ENCODE data around the gene EMSY.
"Not testable (repeated sequence)": the region's sequence is repeated elsewhere in the genome, so short reads cannot be mapped to it uniquely, and the experiment has no call there.

EMSY gene

GRCh38 chr11:76524919-76525318, 80.1 kb downstream of the EMSY start:
- no peak for DNase-seq

GRCh38 chr11:76526878-76527277, 82.1 kb downstream of the EMSY start:
- no peak for DNase-seq

- DNase-seq, result no peak
Observed at GRCh38 chr11:76542436-76542835, 97.6 kb downstream of the EMSY start.

GRCh38 chr11:76543006-76543703, 98.3 kb downstream of the EMSY start:
- DNase-seq, result no peak

GRCh38 chr11:76550781-76551180, 106.0 kb downstream of the EMSY start:
- no peak for DNase-seq

GRCh38 chr11:76551400-76551799, 106.6 kb downstream of the EMSY start:
- peak; percentile 2 for DNase-seq

- DNase-seq, result no peak
Observed at GRCh38 chr11:76552987-76553386, 108.2 kb downstream of the EMSY start.

- no peak for DNase-seq
Observed at GRCh38 chr11:76553554-76554476, 109.0 kb downstream of the EMSY start.

- no peak for DNase-seq
Observed at GRCh38 chr11:76554767-76555166, 109.9 kb downstream of the EMSY start.

GRCh38 chr11:76557466-76557865, 112.6 kb downstream of the EMSY start:
- no peak for DNase-seq

GRCh38 chr11:76558473-76558872, 113.7 kb downstream of the EMSY start:
- no peak for DNase-seq

GRCh38 chr11:76558891-76559290, 114.1 kb downstream of the EMSY start:
- DNase-seq, result no peak

GRCh38 chr11:76559346-76559745, 114.5 kb downstream of the EMSY start:
- DNase-seq, result no peak

GRCh38 chr11:76560219-76560618, 115.4 kb downstream of the EMSY start:
- no peak for DNase-seq

- no peak for DNase-seq
Observed at GRCh38 chr11:76561245-76561644, 116.4 kb downstream of the EMSY start.

GRCh38 chr11:76562541-76562940, 117.7 kb downstream of the EMSY start:
- no peak for DNase-seq

GRCh38 chr11:76564364-76564763, 119.5 kb downstream of the EMSY start:
- DNase-seq, result no peak

- no peak for DNase-seq
Observed at GRCh38 chr11:76566811-76567210, 122.0 kb downstream of the EMSY start.

- no peak for DNase-seq
Observed at GRCh38 chr11:76567261-76567660, 122.4 kb downstream of the EMSY start.

- no peak for DNase-seq
Observed at GRCh38 chr11:76568139-76568538, 123.3 kb downstream of the EMSY start.

GRCh38 chr11:76568621-76569020, 123.8 kb downstream of the EMSY start:
- DNase-seq, result no peak

- DNase-seq, result not testable (repeated sequence)
Observed at GRCh38 chr11:76572181-76572875, 127.5 kb downstream of the EMSY start.

- no peak for DNase-seq
Observed at GRCh38 chr11:76574406-76574805, 129.6 kb downstream of the EMSY start.

- DNase-seq, result no peak
Observed at GRCh38 chr11:76574879-76575278, 130.1 kb downstream of the EMSY start.
